WTC11 (cell line): ENCODE data around the gene CD300H. TPM values are rescaled to one million over a fixed set of nuclear protein-coding genes. Genes with fewer than 3 reads are reported as not detected.

Experiments
- ATAC-seq: fragments of 200-7000 bp; cut with Tn5 transposase; 2 replicates; pipeline ENCODE4 v1.10.0; 2021; ENCODE audit warnings: mild to moderate bottlenecking, moderate library complexity
- CTCF ChIA-PET: fragments of 300-600 bp; sonication (Branson Sonifier 250); formaldehyde crosslinking; loops from one replicate; lab custom pipeline; 2021; ENCODE audit warnings: antibody characterized with exemption; lab: Charles Lee
- POLR2A ChIA-PET: fragments of 350-600 bp; sonication (Branson Sonifier 250); formaldehyde crosslinking; loops from one replicate; lab custom pipeline; 2021; ENCODE audit warnings: antibody characterized with exemption; lab: Charles Lee
- DNase-seq: peaks from one replicate; pipeline ENCODE4 v3.0.0; 2021; ENCODE audit warnings: low spot score
- H3K27ac Mint-ChIP-seq: 2 replicates; pipeline ENCODE4 v1.8.0; 2021; ENCODE audit warnings: mixed read lengths
- H3K27me3 Mint-ChIP-seq: 2 replicates; pipeline ENCODE4 v1.8.0; 2021; ENCODE audit warnings: low read depth, mild to moderate bottlenecking, moderate library complexity, mixed read lengths
- H3K36me3 Mint-ChIP-seq: 2 replicates; pipeline ENCODE4 v1.8.0; 2021; ENCODE audit warnings: mixed read lengths
- H3K4me1 Mint-ChIP-seq: 2 replicates; pipeline ENCODE4 v1.8.0; 2022; ENCODE audit warnings: mixed read lengths
- H3K4me3 Mint-ChIP-seq: 2 replicates; pipeline ENCODE4 v1.8.0; 2021; ENCODE audit warnings: mild to moderate bottlenecking, moderate library complexity, mixed read lengths
- H3K9me3 Mint-ChIP-seq: 2 replicates; pipeline ENCODE4 v1.8.0; 2021; ENCODE audit warnings: mixed read lengths
- ATF1 ChIP-seq: sonication (generic); formaldehyde crosslinking; IDR thresholded peaks from 2 replicates; pipeline ENCODE4 v1.8.1; 2023; ENCODE audit warnings: mild to moderate bottlenecking, moderate library complexity, missing genetic modification reagents
- ATF3 ChIP-seq: sonication (generic); formaldehyde crosslinking; conservative IDR thresholded peaks from 2 replicates; pipeline ENCODE4 v1.8.1; 2022; ENCODE audit warnings: mild to moderate bottlenecking, missing genetic modification reagents
- ATF6 ChIP-seq: sonication (generic); formaldehyde crosslinking; IDR thresholded peaks from 2 replicates; pipeline ENCODE4 v1.8.1; 2023; ENCODE audit warnings: mild to moderate bottlenecking, missing genetic modification reagents
- CTCF ChIP-seq: fragments of 200-600 bp; IDR thresholded peaks from 2 replicates; pipeline ENCODE4 v1.8.0; 2022; ENCODE audit warnings: antibody characterized with exemption
- JAZF1 ChIP-seq: fragments of 250-450 bp; sonication (Bioruptor Pico); IDR thresholded peaks from 2 replicates; pipeline ENCODE4 v1.9.0; 2021; ENCODE audit warnings: moderate library complexity, mild to moderate bottlenecking, inconsistent platforms
- NFYB ChIP-seq: sonication (generic); formaldehyde crosslinking; conservative IDR thresholded peaks from 2 replicates; pipeline ENCODE4 v1.8.0; 2022; ENCODE audit warnings: low read depth, missing genetic modification reagents
- NR1H2 ChIP-seq: sonication (generic); formaldehyde crosslinking; IDR thresholded peaks from 2 replicates; pipeline ENCODE4 v1.9.0; 2021; ENCODE audit warnings: mild to moderate bottlenecking, moderate library complexity, missing genetic modification reagents
- NR2C2 ChIP-seq: sonication (generic); formaldehyde crosslinking; IDR thresholded peaks from 2 replicates; pipeline ENCODE4 v1.8.0; 2022; ENCODE audit warnings: mild to moderate bottlenecking, missing genetic modification reagents
- ZNF281 ChIP-seq: sonication (generic); formaldehyde crosslinking; IDR thresholded peaks from 2 replicates; pipeline ENCODE4 v1.8.0; 2023; ENCODE audit warnings: mild to moderate bottlenecking, missing genetic modification reagents
- ZNF423 ChIP-seq: fragments of 250-450 bp; sonication (Bioruptor Pico); IDR thresholded peaks from 2 replicates; pipeline ENCODE4 v2.1.2; 2022; ENCODE audit warnings: mild to moderate bottlenecking, moderate library complexity
- total RNA-seq: library from RNA; stranded (reverse); gene quantifications from 3 replicates; pipeline ENCODE4 v1.2.3, GENCODE V29; 2021
- TF ChIP-seq, protein P1 (sequence below): sonication (generic); formaldehyde crosslinking; IDR thresholded peaks from 2 replicates; pipeline ENCODE4 v1.8.1; 2023; ENCODE audit warnings: mild to moderate bottlenecking, missing genetic modification reagents, borderline replicate concordance
- TF ChIP-seq, protein P2 (sequence below): sonication (generic); formaldehyde crosslinking; IDR thresholded peaks from 2 replicates; pipeline ENCODE4 v1.8.0; 2022; ENCODE audit warnings: mild to moderate bottlenecking, missing genetic modification reagents
- TF ChIP-seq, protein P3 (sequence below): fragments of 250-450 bp; sonication (Bioruptor Pico); IDR thresholded peaks from 2 replicates; pipeline ENCODE4 v1.8.0; 2021; ENCODE audit warnings: mild to moderate bottlenecking

CD300H gene
- total RNA-seq, 1 experiment from 2014 or later = not detected

DNA sequence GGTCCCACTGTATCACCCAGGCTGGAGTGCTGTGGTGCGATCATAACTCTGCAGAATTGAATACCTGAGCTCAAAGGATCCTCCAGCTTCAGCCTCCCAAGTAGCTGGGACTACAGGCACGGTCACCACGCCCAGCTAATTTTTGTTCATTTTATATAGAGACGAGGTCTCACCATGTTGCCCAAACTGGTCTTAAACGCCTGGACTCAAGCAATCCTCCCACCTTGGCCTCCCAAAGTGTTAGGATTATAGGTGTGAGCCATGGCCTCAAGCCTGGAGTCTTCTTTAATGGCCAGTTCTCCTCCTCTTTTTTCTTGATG lies 36.5 kb downstream of the CD300H start (continued):
- TF ChIP-seq, protein P1, sequence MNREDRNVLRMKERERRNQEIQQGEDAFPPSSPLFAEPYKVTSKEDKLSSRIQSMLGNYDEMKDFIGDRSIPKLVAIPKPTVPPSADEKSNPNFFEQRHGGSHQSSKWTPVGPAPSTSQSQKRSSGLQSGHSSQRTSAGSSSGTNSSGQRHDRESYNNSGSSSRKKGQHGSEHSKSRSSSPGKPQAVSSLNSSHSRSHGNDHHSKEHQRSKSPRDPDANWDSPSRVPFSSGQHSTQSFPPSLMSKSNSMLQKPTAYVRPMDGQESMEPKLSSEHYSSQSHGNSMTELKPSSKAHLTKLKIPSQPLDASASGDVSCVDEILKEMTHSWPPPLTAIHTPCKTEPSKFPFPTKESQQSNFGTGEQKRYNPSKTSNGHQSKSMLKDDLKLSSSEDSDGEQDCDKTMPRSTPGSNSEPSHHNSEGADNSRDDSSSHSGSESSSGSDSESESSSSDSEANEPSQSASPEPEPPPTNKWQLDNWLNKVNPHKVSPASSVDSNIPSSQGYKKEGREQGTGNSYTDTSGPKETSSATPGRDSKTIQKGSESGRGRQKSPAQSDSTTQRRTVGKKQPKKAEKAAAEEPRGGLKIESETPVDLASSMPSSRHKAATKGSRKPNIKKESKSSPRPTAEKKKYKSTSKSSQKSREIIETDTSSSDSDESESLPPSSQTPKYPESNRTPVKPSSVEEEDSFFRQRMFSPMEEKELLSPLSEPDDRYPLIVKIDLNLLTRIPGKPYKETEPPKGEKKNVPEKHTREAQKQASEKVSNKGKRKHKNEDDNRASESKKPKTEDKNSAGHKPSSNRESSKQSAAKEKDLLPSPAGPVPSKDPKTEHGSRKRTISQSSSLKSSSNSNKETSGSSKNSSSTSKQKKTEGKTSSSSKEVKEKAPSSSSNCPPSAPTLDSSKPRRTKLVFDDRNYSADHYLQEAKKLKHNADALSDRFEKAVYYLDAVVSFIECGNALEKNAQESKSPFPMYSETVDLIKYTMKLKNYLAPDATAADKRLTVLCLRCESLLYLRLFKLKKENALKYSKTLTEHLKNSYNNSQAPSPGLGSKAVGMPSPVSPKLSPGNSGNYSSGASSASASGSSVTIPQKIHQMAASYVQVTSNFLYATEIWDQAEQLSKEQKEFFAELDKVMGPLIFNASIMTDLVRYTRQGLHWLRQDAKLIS = no peak
- TF ChIP-seq, protein P2, sequence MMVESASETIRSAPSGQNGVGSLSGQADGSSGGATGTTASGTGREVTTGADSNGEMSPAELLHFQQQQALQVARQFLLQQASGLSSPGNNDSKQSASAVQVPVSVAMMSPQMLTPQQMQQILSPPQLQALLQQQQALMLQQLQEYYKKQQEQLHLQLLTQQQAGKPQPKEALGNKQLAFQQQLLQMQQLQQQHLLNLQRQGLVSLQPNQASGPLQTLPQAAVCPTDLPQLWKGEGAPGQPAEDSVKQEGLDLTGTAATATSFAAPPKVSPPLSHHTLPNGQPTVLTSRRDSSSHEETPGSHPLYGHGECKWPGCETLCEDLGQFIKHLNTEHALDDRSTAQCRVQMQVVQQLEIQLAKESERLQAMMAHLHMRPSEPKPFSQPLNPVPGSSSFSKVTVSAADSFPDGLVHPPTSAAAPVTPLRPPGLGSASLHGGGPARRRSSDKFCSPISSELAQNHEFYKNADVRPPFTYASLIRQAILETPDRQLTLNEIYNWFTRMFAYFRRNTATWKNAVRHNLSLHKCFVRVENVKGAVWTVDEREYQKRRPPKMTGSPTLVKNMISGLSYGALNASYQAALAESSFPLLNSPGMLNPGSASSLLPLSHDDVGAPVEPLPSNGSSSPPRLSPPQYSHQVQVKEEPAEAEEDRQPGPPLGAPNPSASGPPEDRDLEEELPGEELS (CRISPR knock-in tag) = no peak

DNA sequence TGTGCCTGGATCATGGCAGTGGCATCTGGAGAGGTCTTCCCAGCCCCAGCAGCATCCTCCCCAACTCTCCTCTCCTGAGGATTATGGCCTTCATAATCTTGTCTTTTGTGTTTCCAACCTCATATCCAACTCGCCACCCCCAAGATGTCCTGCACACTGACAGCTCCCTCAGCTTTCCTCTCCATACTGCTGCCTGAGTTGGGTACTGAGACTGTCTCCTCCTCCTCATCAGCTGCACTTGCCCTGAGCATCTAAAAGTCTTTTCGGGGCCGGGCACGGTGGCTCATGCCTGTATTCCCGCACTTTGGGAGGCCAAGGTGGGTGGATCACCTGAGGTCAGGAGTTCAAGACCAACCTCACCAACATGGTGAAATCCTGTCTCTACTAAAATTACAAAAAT lies 38.1 kb downstream of the CD300H start:
- Mint-ChIP-seq H3K4me1 (peaks cover 13% of the 10 kb centered on the region), H3K9me3 (peaks cover 3% of the 10 kb centered on the region; the same call in 1 of the 2 replicates), H3K27ac (no peak overlapping the region), H3K27me3 (peaks cover 33% of the 10 kb centered on the region), H3K4me3 (no peak overlapping the region), H3K36me3 (no peaks in the 10 kb centered on the region)
- TF ChIP-seq ZNF423 (no peak), NR2C2 (CRISPR knock-in tag) (no peak), ATF3 (CRISPR knock-in tag) (no peak), CTCF (no peak), ATF1 (CRISPR knock-in tag) (no peak), ATF6 (CRISPR knock-in tag) (no peak), JAZF1 (no peak), NR1H2 (CRISPR knock-in tag) (no peak), NFYB (CRISPR knock-in tag) (no peak), ZNF281 (CRISPR knock-in tag) (no peak)
- TF ChIP-seq, protein P3, sequence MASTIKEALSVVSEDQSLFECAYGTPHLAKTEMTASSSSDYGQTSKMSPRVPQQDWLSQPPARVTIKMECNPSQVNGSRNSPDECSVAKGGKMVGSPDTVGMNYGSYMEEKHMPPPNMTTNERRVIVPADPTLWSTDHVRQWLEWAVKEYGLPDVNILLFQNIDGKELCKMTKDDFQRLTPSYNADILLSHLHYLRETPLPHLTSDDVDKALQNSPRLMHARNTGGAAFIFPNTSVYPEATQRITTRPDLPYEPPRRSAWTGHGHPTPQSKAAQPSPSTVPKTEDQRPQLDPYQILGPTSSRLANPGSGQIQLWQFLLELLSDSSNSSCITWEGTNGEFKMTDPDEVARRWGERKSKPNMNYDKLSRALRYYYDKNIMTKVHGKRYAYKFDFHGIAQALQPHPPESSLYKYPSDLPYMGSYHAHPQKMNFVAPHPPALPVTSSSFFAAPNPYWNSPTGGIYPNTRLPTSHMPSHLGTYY (CRISPR knock-in tag) = no peak
- POLR2A ChIA-PET = no interaction called here
- DNase-seq (no peak), ATAC-seq (no peak)
- CTCF ChIA-PET = interaction anchor here (1.0 to 3.2 kb wide), 2 partner anchors 37 to 161 kb away, joined by 3 to 13 read pairs; no protein-coding TSS in a partner anchor
